NB4 (cell line): ENCODE results near the gene RAB33A.

ENCODE experiments used
- MYC ChIP-seq: IDR thresholded peaks from 2 replicates; pipeline ENCODE4 v1.6.1; 2011; ENCODE audit warnings: low read depth, low read length
- POLR2A ChIP-seq: IDR thresholded peaks from 2 replicates; pipeline ENCODE4 v1.6.1; 2011; ENCODE audit warnings: mild to moderate bottlenecking; ENCODE audit not compliant: insufficient read length; ENCODE audit errors: extremely low read depth
- TF ChIP-seq, protein P1 (sequence below): IDR thresholded peaks from one replicate; pipeline ENCODE4 v1.5.1; 2012; ENCODE audit warnings: low read depth, low read length
- TF ChIP-seq, protein P2 (sequence below): IDR thresholded peaks from 2 replicates; pipeline ENCODE4 v1.6.1; 2011; ENCODE audit warnings: low read depth, low read length

DNA sequence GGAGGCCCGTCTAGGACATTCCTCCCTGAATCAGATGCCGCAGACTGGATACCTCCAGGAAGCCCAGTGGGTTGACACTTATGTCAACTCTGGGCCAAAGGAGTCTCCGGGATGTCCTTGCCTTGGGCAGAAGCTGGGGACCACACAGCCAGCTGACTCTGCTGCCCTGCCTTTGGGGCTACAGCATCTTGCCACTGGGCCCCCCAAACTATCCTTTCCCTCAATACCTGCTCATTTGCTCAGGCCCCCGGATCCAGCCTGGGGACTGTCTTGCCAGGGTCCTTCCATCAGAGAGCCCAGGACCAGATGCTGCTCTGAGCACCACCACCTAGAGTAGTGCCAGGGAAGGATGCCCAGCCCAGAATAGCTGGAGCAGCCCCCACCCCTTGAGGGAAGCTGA, 19.0 kb downstream of the RAB33A start:
- TF ChIP-seq, protein P1, sequence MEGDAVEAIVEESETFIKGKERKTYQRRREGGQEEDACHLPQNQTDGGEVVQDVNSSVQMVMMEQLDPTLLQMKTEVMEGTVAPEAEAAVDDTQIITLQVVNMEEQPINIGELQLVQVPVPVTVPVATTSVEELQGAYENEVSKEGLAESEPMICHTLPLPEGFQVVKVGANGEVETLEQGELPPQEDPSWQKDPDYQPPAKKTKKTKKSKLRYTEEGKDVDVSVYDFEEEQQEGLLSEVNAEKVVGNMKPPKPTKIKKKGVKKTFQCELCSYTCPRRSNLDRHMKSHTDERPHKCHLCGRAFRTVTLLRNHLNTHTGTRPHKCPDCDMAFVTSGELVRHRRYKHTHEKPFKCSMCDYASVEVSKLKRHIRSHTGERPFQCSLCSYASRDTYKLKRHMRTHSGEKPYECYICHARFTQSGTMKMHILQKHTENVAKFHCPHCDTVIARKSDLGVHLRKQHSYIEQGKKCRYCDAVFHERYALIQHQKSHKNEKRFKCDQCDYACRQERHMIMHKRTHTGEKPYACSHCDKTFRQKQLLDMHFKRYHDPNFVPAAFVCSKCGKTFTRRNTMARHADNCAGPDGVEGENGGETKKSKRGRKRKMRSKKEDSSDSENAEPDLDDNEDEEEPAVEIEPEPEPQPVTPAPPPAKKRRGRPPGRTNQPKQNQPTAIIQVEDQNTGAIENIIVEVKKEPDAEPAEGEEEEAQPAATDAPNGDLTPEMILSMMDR, result no peak
- no peak for TF ChIP-seq POLR2A
- TF ChIP-seq, protein P2, sequence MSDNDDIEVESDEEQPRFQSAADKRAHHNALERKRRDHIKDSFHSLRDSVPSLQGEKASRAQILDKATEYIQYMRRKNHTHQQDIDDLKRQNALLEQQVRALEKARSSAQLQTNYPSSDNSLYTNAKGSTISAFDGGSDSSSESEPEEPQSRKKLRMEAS, result no peak
- TF ChIP-seq MYC, result no peak
